ENCODE measurements around the gene TRIP4. TPM values are rescaled to one million over a fixed set of nuclear protein-coding genes. Genes with fewer than 3 reads are reported as not detected.
"Not testable (repeated sequence)": the region's sequence is repeated elsewhere in the genome, so short reads cannot be mapped to it uniquely, and the experiment has no call there.

TRIP4 gene
- 7.0 and 10.1 TPM in 2 replicates for total RNA-seq

DNA sequence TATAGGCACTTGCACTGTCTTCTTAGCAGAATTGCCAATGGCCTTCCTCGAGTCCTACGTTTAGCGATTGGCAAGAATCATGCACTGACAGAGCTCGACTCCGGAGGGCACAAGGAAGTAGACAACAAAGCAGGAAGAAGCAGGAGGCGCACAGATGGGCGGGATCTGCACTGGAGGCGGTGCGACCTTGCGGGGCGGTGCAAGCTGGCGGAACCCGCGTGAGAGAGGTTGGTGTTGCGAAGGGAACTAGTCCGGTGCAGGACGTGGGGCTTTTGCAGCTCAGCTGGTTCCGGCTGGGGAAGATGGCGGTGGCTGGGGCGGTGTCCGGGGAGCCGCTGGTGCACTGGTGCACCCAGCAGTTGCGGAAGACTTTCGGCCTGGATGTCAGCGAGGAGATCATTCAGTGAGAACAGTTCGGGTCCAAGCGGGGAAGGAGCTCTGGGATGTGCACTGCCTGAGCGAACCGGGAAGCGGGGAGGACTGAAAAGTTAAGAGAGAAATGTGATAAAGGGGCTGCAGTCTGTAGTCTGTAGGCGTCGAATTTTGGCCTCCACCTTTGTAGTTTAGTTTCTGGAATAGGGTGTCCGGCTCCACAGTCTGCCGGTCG, at the start of gene TRIP4:
TSS of gene TRIP4 (plus strand) at position 275 of the 607 bp plus-strand sequence. CDS start at position 303, 28 bp downstream.
- DNase-seq (ENCODE audit: low read depth in 2 of 2), result peak; percentile 97 to 99

DNA sequence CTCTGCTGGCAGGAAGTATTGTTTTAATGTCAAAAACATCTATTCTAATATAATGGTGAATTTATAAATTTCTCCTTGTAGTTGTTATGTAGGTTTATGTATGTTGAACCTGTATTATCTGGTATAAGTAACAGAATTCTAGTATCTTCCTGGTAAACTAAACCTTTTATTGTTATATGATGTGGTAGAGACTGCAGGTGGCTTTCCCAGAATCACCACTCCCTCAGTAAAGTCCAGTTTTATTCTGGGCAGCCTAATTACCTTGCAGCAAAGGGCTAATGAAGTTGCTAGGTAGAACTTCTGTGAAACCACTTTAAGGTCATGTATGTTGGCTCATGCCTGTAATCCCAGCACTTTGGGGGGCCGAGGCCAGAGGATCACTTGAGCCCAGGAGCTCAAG, 47.3 kb upstream of the TRIP4 start:
- DNase-seq (ENCODE audit: low read depth in 2 of 2), result no peak

DNA sequence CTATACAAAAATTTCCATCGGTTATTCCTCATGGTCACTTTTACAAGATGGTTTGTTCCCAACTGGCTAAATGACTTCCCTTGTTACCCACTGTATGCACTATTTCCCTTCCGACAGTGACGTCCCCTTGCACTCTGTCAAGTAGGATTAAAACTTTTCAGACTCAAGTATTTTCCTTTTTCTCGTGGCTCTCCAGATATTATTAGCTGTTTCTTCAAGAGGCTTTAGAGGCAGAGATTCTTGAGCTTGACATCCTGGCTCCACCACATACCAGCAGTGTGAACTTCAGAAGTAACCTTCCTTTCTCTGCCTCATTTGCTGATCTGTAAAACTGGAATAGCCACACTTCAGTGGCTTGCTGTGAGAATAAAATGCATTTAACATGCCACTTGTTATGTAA, 45.7 kb upstream of the TRIP4 start:
- no peak for DNase-seq (ENCODE audit: low read depth in 2 of 2)

DNA sequence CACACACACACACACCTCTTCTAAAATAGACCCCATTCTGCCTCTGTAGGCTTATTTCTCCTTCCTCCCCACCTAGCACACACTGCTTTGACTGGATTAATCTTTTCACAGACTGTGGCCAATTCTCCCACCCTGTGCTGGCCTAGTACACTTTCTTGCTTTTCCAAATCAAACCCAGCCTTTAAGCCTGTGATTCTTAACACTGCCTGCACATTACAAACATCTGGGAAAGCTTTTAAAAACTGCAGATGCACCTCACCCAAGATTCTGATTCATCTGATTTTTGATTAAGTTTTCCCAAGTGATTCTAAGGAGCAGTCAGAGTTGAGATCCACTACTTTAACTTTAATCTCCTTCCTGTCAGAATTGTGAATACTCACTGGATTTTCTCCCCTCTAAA, 44.4 kb upstream of the TRIP4 start:
- DNase-seq (ENCODE audit: low read depth in 2 of 2), result no peak

DNA sequence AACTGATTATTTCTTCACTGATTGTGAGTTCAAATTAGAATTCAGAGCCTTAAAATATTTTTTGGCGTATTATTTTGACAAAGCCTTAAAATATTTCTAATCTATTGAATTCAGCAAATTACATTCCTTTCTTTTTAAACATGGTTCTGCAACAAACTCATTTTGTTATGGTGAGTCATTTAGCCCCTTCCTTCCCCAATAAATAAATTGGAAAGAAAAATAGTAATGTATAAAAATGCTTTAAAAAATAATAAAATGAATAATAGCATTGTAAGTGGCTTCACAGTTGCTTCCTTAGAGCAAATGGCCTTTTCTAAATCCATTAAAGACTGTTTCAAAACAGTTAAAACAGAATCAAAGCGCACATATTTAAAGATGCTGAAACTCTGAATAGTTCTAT, 43.8 kb upstream of the TRIP4 start:
- DNase-seq (ENCODE audit: low read depth in 2 of 2), result peak; percentile 14 to 34

DNA sequence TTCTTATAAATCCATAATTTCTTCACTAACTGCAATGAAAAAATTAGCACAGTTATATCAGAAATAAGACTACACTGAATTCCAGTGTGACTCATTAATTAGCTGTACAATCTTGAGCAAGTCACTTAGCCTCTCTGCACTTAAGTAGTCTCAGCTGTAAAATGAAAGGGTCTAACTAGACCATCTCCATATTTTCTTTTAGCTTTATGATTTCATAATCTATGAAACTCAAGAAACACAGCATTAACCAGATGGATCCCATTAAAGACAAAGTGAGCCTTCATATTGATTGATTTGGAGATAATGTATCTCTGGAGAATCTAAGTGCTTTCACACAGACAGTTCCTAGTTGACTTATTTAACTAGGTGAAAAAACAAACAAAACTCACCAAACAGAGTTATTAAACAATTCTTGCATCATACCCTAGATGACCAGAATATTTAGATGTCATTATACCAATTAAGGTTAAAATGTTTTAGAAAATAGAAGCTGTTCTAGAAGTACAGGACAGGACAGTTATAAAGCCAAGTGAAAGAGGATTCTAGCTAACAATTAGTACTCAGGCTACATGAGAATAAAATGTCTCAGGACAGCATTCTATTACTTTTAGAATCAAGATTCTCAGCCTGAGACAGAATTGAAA, 42.9 kb upstream of the TRIP4 start:
- peak in 1 of 2 donors; percentile 47 for DNase-seq (ENCODE audit: low read depth in 2 of 2)

DNA sequence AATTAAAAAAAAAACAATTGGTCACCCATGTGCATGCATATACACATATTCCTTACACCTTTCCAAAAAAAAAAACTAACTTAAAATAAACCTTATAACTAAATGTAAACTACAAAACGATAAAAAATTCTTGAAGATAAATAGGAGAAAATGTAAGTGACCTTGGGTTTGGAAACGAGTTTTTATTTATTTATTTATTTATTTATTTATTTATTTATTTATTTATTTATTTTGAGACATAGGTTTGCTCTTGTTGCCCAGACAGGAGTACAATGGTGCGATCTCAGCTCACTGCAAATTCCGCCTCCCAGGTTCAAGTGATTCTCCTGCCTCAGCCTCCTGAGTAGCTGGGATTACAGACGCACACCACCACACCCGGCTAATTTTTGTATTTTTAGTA, 41.4 kb upstream of the TRIP4 start:
- not testable (repeated sequence) for DNase-seq (ENCODE audit: low read depth in 2 of 2)

DNA sequence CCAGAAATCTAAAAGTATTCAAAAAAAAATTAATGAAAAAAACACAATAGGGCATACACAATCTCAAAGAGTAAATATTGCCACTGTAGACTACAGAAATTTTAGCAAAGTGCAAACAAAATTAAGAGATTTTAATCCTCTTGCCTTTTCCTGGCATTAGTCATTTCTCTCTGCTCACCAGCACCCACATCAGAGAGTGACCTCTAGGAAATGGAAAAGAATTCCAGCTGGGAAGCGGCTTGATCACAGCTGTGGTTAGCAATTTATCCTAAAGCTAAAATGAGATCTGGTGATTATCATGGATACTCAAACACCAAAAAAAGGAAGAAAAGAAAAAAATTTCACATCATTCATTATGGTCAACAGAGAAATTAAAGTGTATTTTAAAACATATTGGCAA, 39.2 kb upstream of the TRIP4 start:
- DNase-seq (ENCODE audit: low read depth in 2 of 2), result peak; percentile 29 to 68

DNA sequence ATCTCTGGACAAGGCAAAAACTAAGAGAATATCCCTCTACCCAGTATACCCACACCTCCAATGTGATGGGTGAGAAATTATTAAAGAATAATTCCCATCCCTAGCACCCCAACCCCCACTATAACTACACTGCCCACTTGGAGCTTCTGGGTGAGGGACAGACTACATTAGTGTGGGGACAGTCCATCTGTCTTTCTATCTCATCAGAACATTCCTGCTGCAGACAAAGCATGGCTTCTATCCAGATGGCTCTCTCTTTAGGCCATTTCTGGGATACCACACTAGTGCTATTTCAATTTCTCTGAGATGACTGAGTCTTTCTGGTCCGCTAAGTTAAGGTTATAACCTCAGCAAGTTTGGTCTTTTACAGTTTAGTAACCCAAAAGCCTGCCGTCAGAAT, 38.3 kb upstream of the TRIP4 start:
- no peak for DNase-seq (ENCODE audit: low read depth in 2 of 2)

DNA sequence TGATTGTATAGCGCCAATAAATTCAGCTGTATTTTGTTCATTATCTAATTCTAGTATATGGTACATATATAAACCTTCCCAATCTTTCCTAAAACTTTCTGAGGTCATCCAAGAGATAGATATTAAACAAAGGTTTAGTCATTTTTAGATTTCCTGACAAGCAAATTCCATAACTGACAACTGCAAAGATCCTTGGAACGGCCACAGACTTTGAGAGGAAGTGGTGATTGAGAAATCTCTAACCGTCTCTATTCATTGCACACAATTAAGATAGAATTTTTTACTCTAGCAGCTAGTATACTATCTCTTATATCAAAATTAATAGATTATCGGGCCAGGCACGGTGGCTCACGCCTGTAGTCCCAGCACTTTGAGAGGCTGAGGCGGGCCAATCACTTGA, 36.4 kb upstream of the TRIP4 start:
- peak; percentile 7 to 77 for DNase-seq (ENCODE audit: low read depth in 2 of 2)

DNA sequence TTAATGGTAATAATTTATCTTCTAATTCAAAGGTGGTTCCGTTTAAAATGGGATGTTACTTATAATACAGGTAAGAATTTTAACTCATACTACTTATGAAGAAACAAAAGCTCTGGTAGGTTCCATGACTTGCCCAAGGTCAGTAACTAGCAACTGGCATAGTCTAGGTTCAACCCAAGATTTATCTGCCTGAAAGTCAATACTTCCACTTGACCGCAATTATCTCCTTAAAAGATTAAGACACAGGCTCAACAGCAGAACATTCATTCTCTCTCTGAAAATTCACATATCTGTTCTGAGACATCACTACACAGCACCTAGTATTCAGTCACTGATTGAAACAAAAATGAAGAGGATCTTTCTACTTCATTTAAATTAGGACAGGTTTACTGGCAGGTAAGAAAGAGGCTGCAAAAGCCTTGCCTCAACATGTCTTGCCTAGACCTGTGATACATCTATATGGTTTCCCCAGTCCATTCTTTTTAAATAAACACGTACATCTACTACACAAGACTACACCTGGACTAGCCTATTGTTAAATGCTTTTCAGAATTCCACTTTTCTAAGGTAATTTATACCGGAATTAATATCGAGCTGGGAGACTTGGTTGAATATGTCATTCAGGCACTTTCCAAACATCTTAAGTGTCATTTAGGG, 32.8 kb upstream of the TRIP4 start:
- DNase-seq (ENCODE audit: low read depth in 2 of 2), result no peak

DNA sequence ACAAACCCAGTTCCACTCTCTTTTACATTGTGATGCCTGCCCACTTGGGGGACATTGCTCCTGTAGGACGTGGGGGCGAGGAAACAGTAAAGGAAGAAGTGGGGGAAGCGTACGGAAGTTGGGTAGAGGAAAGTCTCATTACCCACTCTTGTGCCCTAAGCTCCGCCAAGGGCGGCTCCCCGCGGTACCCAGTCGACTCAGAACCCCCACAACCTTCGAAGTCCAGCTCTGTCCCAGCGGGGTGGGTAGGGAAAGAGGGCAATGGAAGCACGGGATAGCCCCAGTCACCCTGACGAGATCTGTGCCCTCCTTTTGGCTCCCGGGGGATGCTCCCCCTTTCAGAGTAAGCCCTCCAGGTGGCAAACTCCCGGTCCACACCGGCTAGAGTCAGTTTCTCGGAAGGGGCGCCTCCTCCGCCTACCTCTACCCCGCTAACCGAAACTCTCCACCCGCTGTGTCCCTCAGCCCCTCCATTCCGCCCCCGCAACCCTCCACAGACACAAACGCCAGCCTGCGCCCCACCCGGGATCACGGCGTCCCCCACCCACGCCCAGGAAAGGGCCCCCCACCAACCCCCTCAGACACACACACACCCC, 32.2 kb upstream of the TRIP4 start:
- peak; percentile 5 to 24 for DNase-seq (ENCODE audit: low read depth in 2 of 2)

DNA sequence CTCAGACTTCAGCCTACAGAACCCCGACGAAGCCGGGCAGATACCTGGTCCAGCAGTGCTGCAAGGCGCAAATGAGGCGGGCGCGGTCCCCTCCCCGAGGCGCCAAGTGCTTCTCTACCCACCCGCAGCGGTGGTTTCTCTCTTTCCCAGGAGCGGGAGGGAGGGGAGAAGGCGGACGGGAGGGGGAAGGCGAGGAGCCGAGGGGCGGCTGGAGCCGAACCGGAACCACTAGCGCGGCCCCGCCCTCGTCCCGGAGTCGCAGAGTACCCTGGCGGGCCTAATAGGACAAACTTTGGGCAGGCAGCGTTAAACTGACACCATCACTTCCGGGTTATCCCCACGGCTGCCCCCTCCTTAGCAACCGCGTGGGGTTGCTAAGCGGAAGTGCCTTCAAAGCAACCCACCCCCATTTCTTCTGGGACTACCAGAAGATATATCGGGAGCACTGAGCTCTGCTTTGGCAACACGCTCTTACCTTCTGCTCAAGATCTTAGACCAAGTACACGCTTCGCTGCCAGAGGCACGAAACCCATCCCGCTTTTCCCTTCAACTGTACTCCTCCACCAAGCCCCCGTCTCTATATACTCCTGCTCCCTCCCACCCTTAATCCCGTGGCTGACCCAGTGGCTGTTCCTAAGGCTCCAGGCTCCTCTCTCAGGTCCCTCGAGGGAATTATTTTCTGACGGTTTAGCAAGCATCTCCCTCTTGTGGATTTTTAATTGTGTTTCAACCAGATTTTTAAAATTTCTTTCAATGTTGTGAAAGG, 31.5 kb upstream of the TRIP4 start, which contains the start of gene CSNK1G1:
TSS of gene CSNK1G1 (minus strand) at position 230 of the 766 bp plus-strand sequence. CDS start 55,674 bp downstream, outside the sequence.
- peak; percentile 96 to 98 for DNase-seq (ENCODE audit: low read depth in 2 of 2)

DNA sequence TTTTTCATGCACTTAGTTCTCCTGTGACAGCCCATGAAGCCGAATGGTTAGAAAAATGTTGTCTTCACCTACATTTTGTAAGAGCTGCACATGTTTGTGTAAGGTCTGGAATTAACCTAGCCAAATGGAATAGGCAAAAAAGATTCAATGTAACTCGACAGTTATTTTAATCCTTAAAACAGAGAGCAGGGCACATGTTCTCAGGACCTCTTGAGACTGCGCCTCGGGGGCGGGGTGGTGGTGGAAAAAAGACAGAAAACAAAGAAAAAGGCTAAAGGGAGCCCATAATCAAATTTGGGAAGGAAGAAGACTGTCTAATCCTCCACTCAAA, 31.0 kb upstream of the TRIP4 start:
- no peak for DNase-seq (ENCODE audit: low read depth in 2 of 2)

DNA sequence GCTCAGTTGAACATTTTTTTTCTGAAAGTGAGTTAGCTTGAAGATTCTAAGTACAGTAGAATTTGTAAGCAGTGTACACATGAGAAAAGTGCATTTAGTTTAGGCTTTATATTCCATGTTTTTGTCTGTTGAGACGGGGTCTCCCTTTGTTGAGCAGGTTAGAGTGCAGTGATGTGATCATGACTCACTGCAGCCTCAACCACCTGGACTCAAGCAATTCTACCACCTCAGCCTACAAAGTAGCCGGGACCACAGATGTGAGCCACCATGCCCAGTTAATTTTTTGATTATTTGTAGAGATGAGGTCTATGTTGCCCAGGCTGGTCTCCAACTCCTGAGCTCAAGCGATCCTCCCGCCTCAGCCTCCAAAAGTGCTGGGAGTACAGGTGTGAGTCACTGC, 26.4 kb upstream of the TRIP4 start:
- no peak for DNase-seq (ENCODE audit: low read depth in 2 of 2)

DNA sequence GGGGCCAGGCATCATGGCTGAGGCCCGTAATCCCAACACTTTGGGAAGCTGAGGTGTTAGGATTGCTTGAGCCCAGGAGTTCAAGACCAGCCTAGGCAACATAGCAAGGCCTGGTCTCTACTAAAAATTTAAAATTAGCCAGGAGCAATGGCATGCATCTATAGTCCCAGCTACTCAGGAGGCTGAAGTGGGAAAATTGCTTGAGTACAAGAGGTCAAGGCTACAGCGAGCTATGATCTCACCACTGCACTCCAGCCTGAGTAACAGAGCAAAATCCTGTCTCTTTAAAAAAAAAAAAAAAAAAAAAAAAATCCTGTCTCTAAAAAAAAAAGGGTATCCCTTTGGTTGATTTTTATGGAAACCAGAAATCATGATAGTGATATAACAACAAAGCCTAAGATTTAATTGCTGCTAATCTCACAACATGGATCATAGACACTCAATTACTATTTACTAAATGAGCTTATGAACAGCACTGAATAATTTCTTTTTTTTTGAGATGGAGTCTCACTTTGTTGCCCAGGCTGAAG, 18.5 kb upstream of the TRIP4 start:
- no peak for DNase-seq (ENCODE audit: low read depth in 2 of 2)

DNA sequence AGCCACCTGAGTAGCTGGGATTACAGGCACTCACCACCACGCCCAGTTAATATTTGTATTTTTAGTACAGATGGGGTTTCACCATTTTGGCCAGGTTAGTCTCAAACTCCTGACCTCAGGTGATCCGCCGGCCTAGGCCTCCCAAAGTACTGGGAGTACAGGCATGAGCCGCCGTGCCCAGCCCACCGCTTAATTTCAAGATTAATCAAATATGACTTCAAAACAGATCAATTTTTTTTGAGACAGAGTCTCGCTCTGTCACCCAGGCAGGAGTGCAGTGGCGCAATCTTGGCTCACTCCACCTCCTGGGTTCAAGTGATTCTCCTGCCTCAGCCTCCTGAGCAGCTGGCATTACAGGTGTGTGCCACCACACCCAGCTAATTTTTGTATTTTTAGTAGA, 16.3 kb upstream of the TRIP4 start:
- DNase-seq (ENCODE audit: low read depth in 2 of 2), result not testable (repeated sequence)

DNA sequence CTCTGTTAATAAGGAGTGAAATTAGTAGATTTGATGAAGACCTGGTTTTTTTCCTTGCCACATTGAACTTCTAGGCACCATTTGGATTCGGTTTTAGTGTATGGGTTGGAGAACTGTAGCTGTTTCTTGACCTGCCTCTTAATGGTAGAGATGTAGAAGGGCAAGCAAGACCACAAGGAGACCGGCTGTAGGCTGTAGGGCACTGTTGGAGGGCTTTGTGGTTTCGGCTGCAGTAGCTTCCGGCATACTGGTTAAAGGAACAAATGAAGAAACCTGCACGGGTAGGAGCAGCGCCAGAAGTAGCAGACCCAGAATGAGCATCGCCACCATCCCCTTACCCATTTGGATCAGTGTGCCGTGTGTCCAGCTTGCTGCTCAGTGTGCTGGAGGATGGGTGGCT, 14.3 kb upstream of the TRIP4 start:
- no peak for DNase-seq (ENCODE audit: low read depth in 2 of 2)

DNA sequence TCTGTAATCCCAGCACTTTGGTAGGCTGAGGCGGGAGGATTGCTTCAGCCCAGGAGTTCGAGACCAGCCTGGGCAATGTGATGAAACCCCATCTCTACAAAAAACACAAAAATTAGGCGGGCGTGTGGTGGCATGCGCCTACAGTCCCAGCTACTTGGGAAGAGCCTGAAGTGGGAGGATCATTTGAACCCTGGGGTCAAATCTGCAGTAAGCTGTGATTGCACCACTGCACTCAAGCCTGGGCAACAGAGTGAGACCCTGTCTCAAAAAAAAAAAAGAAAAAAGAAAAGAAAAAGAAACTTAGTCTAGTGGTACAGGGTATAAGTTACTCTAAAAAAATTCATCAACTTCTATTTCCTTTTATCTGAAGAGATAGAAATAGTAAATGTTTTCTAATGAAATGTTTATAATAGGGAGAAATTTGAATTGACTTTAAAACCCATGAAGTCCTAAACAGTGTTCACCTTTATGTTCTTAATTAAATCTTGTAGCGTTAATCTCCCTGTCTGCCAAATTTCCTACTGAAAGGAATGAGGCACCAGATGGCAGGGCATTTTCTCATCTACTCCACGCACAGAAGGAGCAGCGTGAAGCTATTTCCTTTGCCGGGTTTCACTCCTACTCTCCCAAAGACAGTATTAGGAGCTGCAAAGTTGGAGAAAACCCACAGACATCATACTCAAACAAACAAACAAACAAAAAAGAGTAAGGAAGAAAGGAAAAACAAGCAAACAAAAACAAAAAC, 8.2 kb upstream of the TRIP4 start:
- DNase-seq (ENCODE audit: low read depth in 2 of 2), result no peak

DNA sequence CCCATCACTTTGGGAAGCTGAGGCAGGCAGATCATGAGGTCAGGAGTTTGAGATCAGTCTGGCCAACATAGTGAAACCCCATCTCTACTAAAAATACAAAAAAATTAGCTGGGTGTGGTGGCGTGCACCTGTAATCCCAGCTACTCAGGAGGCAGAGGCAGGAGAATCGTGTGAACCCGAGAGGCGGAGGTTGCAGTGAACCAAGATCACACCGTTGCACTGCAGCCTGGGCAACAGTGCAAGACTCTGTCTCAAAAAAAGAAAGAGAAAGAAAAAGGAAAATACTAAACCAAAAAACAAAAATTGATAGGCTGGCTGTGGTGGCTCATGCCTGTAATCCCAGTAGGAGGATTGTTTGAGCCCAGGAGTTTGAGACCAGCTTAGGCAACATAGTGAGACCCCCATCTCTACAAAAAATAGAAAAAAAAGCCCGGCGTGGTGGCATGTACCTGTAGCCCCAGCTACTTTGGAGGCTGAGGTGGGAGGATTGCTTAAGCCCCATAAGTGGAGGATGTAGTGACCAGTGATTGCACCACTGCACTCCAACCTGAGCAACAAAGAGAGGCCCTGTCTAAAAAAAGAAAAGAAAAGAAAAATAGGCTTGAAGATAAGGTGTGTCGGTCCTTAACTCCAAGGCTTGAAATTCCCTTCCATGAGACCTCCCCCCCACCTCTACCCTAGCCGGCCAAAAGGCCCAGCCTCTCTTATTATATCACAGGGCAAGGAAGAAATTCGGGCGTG, 7.3 kb upstream of the TRIP4 start:
- DNase-seq (ENCODE audit: low read depth in 2 of 2), result not testable (repeated sequence)
